Keratinocyte (primary cell): ENCODE measurements around the gene FAM53A. TPM values are rescaled to one million over a fixed set of nuclear protein-coding genes. Genes with fewer than 3 reads are reported as not detected.

ENCODE experiments used
- DNase-seq: peaks from one replicate; pipeline ENCODE4 v3.0.0-alpha.2; 2011; ENCODE audit warnings: low read depth, missing footprints, low spot score
- FAIRE-seq: peaks from 2 replicates; lab custom pipeline; 2011; peaks lifted over from hg19 to GRCh38; lab: Jason Lieb, UNC
- H2AFZ ChIP-seq: 2 replicates; pipeline ENCODE4 v1.6.0; 2012; ENCODE audit warnings: low read length, control low read depth, inconsistent platforms; ENCODE audit not compliant: control insufficient read depth
- H3K27ac ChIP-seq: 2 replicates; pipeline ENCODE4 v1.5.1; 2011; ENCODE audit warnings: low read length; ENCODE audit not compliant: control insufficient read depth, insufficient read depth
- H3K27me3 ChIP-seq: 3 replicates; pipeline ENCODE4 v1.6.0; 2011; ENCODE audit warnings: low read length; ENCODE audit not compliant: control insufficient read depth, insufficient read depth; ENCODE audit errors: extremely low read depth
- H3K36me3 ChIP-seq, 2 experiments: 2 replicates in 1 of 2; 3 replicates in 1 of 2; pipeline ENCODE4 v1.5.1; 2011; ENCODE audit warnings: low read length in 2 of 2, mild to moderate bottlenecking in 1 of 2; ENCODE audit not compliant: control insufficient read depth in 2 of 2, insufficient read depth in 2 of 2; ENCODE audit errors: extremely low read depth in 1 of 2
- H3K4me1 ChIP-seq: 3 replicates; pipeline ENCODE4 v1.5.1; 2011; ENCODE audit warnings: low read length; ENCODE audit not compliant: control insufficient read depth, insufficient read depth; ENCODE audit errors: extremely low read depth
- H3K4me2 ChIP-seq: 3 replicates; pipeline ENCODE4 v1.6.0; 2011; ENCODE audit warnings: low read depth, low read length; ENCODE audit not compliant: control insufficient read depth, insufficient read depth; ENCODE audit errors: extremely low read depth
- H3K4me3 ChIP-seq, 3 experiments: fragments of 200-600 bp in 1 of 3; sonication (generic) in 1 of 3; 2 replicates in 2 of 3; 3 replicates in 1 of 3; pipeline ENCODE4 v1.5.1; 2011 to 2016; ENCODE audit warnings: low read length in 3 of 3, mild to moderate bottlenecking in 3 of 3, control low read depth in 2 of 3, inconsistent platforms in 1 of 3, low read depth in 1 of 3, mixed read lengths in 1 of 3, mixed run types in 1 of 3, moderate library complexity in 1 of 3; ENCODE audit not compliant: control insufficient read depth in 2 of 3, insufficient read depth in 2 of 3; ENCODE audit errors: extremely low read depth in 1 of 3
- H3K79me2 ChIP-seq: 2 replicates; pipeline ENCODE4 v1.6.0; 2012; ENCODE audit warnings: low read length; ENCODE audit not compliant: control insufficient read depth, insufficient read depth
- H3K9ac ChIP-seq: 3 replicates; pipeline ENCODE4 v1.6.0; 2011; ENCODE audit warnings: low read length; ENCODE audit not compliant: control insufficient read depth, insufficient read depth; ENCODE audit errors: extremely low read depth
- H3K9me1 ChIP-seq: 3 replicates; pipeline ENCODE4 v1.6.0; 2011; ENCODE audit warnings: low read length; ENCODE audit not compliant: control insufficient read depth, insufficient read depth; ENCODE audit errors: extremely low read depth
- H3K9me3 ChIP-seq: 2 replicates; pipeline ENCODE4 v1.5.1; 2012; ENCODE audit warnings: low read depth, low read length; ENCODE audit not compliant: control insufficient read depth
- H4K20me1 ChIP-seq: 3 replicates; pipeline ENCODE4 v1.6.0; 2011; ENCODE audit warnings: low read length; ENCODE audit not compliant: control insufficient read depth, insufficient read depth; ENCODE audit errors: extremely low read depth
- CTCF ChIP-seq, 3 experiments: IDR thresholded peaks in 1 of 3; conservative IDR thresholded peaks in 1 of 3; optimal IDR thresholded peaks in 1 of 3; 2 replicates in 2 of 3; 3 replicates in 1 of 3; pipeline versions ENCODE3 to v1.5.1; 2011; ENCODE audit warnings: low read length in 3 of 3, mild to moderate bottlenecking in 3 of 3, moderate library complexity in 2 of 3, control low read depth in 1 of 3, inconsistent platforms in 1 of 3; ENCODE audit not compliant: insufficient read depth in 2 of 3; ENCODE audit errors: extremely low read depth in 1 of 3
- EZH2 ChIP-seq: IDR thresholded peaks from one replicate; pipeline ENCODE4 v1.6.1; 2012; ENCODE audit warnings: inconsistent platforms, mild to moderate bottlenecking, low read length, moderate library complexity
- dilution Hi-C: fragments of 300-500 bp; cut with MboI; formaldehyde crosslinking; loops from one replicate; pipeline ENCODE4 v1.7.0; 2020; ENCODE audit warnings: low sequenced_read_pairs; ENCODE audit not compliant: extremely low pct_ligation_motif_present
- polyA plus RNA-seq, 5 experiments: library from polyadenylated mRNA; depleted of rRNA in 3 of 5; stranded (reverse) in 3 of 5; stranded (forward) in 1 of 5; unstranded in 1 of 5; fragments of >200 nt; gene quantifications; 1 replicate in 1 of 5; 2 replicates in 3 of 5; 3 replicates in 1 of 5; pipeline versions ENCODE4 v1.2.1 to v1.2.3, GENCODE V29; 2011 to 2012; ENCODE audit warnings: missing spikeins in 2 of 5, low read depth in 1 of 5, low replicate concordance in 1 of 5

Gene FAM53A
- polyA plus RNA-seq, 1 donor (not counting 4 experiments of a cell fraction or from before 2014, with no cell fraction given), result 0.50 TPM

GRCh38 chr4:1656986-1657385, 27.1 kb downstream of the FAM53A start:
- DNase-seq, result no peak
- TF ChIP-seq CTCF (optimal IDR thresholded peaks at IDR 0.05 in 1 of 3, IDR thresholded peaks at IDR 0.05 in 1 of 3, conservative IDR thresholded peaks at IDR 0.05 in 1 of 3; ENCODE audit: extremely low read depth in 1 of 3, insufficient read depth in 2 of 3, low read length in 3 of 3) (no peak), EZH2 (no peak)
- H3K4me3 ChIP-seq, result no peak overlapping the region
- H3K27ac ChIP-seq, result no peak overlapping the region
- no peak for FAIRE-seq
- H3K9me1 ChIP-seq, result no peaks in the 10 kb centered on the region
- no peaks in the 10 kb centered on the region for H3K27me3 ChIP-seq
- no peaks in the 10 kb centered on the region for H4K20me1 ChIP-seq
- H3K9ac ChIP-seq, result no peak overlapping the region
- H3K4me1 ChIP-seq, result no peaks in the 10 kb centered on the region
- no peaks in the 10 kb centered on the region for H3K79me2 ChIP-seq
- H3K36me3 ChIP-seq, result no peaks in the 10 kb centered on the region
- no peaks in the 10 kb centered on the region for H3K9me3 ChIP-seq
- dilution Hi-C loops, result no loop called here
- H3K4me2 ChIP-seq, result no peak overlapping the region
- no peak overlapping the region for H2AFZ ChIP-seq

GRCh38 chr4:1656132-1656531, 28.0 kb downstream of the FAM53A start:
- dilution Hi-C loops, result no loop called here
- Histone ChIP-seq H3K9me3 (no peaks in the 10 kb centered on the region), H3K4me1 (no peaks in the 10 kb centered on the region), H3K9ac (no peak overlapping the region), H2AFZ (no peak overlapping the region), H3K79me2 (no peaks in the 10 kb centered on the region), H4K20me1 (no peaks in the 10 kb centered on the region), H3K36me3 (no peaks in the 10 kb centered on the region), H3K4me3 (no peak overlapping the region), H3K27ac (no peak overlapping the region), H3K9me1 (no peaks in the 10 kb centered on the region), H3K4me2 (no peak overlapping the region), H3K27me3 (no peaks in the 10 kb centered on the region)
- no peak for DNase-seq
- no peak for FAIRE-seq
- no peak for TF ChIP-seq EZH2

GRCh38 chr4:1655676-1656075, 28.4 kb downstream of the FAM53A start:
- H3K9ac ChIP-seq, result no peak overlapping the region
- no peak overlapping the region for H3K4me3 ChIP-seq
- DNase-seq, result no peak
- no peak overlapping the region for H3K4me2 ChIP-seq
- dilution Hi-C loops, result no loop called here
- no peak for TF ChIP-seq CTCF (optimal IDR thresholded peaks at IDR 0.05 in 1 of 3, IDR thresholded peaks at IDR 0.05 in 1 of 3, conservative IDR thresholded peaks at IDR 0.05 in 1 of 3; ENCODE audit: extremely low read depth in 1 of 3, insufficient read depth in 2 of 3, low read length in 3 of 3)
- no peak for TF ChIP-seq EZH2
- H3K79me2 ChIP-seq, result no peaks in the 10 kb centered on the region
- H3K9me1 ChIP-seq, result no peaks in the 10 kb centered on the region
- no peak for FAIRE-seq
- H3K27ac ChIP-seq, result no peak overlapping the region
- H4K20me1 ChIP-seq, result no peaks in the 10 kb centered on the region
- no peaks in the 10 kb centered on the region for H3K27me3 ChIP-seq
- H3K4me1 ChIP-seq, result no peaks in the 10 kb centered on the region
- H3K9me3 ChIP-seq, result no peaks in the 10 kb centered on the region
- H3K36me3 ChIP-seq, result no peaks in the 10 kb centered on the region
- no peak overlapping the region for H2AFZ ChIP-seq
